PFSK-1 (cell line): ENCODE measurements around the gene CCDC69.

Experiments
- FOXP2 ChIP-seq: optimal IDR thresholded peaks from 2 replicates; pipeline ENCODE3; 2011; ENCODE audit warnings: borderline replicate concordance, control low read depth, inconsistent platforms; ENCODE audit not compliant: insufficient read depth; ENCODE audit errors: extremely low read length, extremely low read depth
- POLR2AphosphoS5 ChIP-seq: IDR thresholded peaks from 2 replicates; pipeline ENCODE4 v1.6.1; 2012; ENCODE audit warnings: low read depth, mild to moderate bottlenecking, control low read depth, low read length, moderate library complexity
- REST ChIP-seq, 2 experiments: IDR thresholded peaks; 2 replicates each; pipeline versions ENCODE4 v1.6.1 to v1.8.0; 2011 to 2012; ENCODE audit warnings: low read depth in 2 of 2, low read length in 2 of 2, control low read depth in 1 of 2, inconsistent platforms in 1 of 2, mild to moderate bottlenecking in 1 of 2, moderate library complexity in 1 of 2; ENCODE audit not compliant: insufficient read depth in 1 of 2
- SIN3A ChIP-seq: IDR thresholded peaks from 2 replicates; pipeline ENCODE4 v1.6.1; 2012; ENCODE audit warnings: mild to moderate bottlenecking, low read length, moderate library complexity, borderline replicate concordance; ENCODE audit not compliant: insufficient read depth
- TAF1 ChIP-seq: IDR thresholded peaks from 2 replicates; pipeline ENCODE4 v1.6.1; 2012; ENCODE audit warnings: low read length, control low read depth, borderline replicate concordance; ENCODE audit not compliant: insufficient read depth

GRCh38 chr5:151251001-151251551 lies 27.2 kb upstream of the CCDC69 start:
- no peak for TF ChIP-seq REST (IDR thresholded peaks at IDR 0.05; ENCODE audit: insufficient read depth in 1 of 2, low read depth in 2 of 2, low read length in 2 of 2)
- no peak for TF ChIP-seq SIN3A
- no peak for TF ChIP-seq POLR2AphosphoS5
- no peak for TF ChIP-seq TAF1
- no peak for TF ChIP-seq FOXP2
